H9 (cell line): Measurements from ENCODE around the gene USP9X. TPM values are rescaled to one million over a fixed set of nuclear protein-coding genes. Genes with fewer than 3 reads are reported as not detected.

Experiments used
- DNase-seq: peaks from one replicate; pipeline ENCODE4 v3.0.0-alpha.2; 2017
- H2AFZ ChIP-seq: one replicate; pipeline ENCODE4 v1.6.1; 2013; ENCODE audit warnings: mild to moderate bottlenecking, low read length, control low read depth, moderate library complexity
- H2AK5ac ChIP-seq: 2 replicates; pipeline ENCODE4 v1.6.1; 2013; ENCODE audit warnings: low read length, control low read depth, mixed read lengths; ENCODE audit not compliant: insufficient read length
- H2BK120ac ChIP-seq: one replicate; pipeline ENCODE4 v1.6.1; 2013; ENCODE audit warnings: low read depth, mild to moderate bottlenecking, low read length, control low read depth, inconsistent platforms; ENCODE audit not compliant: poor library complexity, severe bottlenecking
- H2BK12ac ChIP-seq: 2 replicates; pipeline ENCODE4 v1.6.1; 2013; ENCODE audit warnings: low read length, control low read depth, mixed read lengths, low read depth; ENCODE audit not compliant: insufficient read length
- H2BK15ac ChIP-seq: 2 replicates; pipeline ENCODE4 v1.6.1; 2013; ENCODE audit warnings: low read depth, low read length, control low read depth
- H2BK20ac ChIP-seq: one replicate; pipeline ENCODE4 v1.6.1; 2013; ENCODE audit warnings: low read depth, mild to moderate bottlenecking, low read length, control low read depth, inconsistent platforms; ENCODE audit not compliant: poor library complexity, severe bottlenecking
- H2BK5ac ChIP-seq: 2 replicates; pipeline ENCODE4 v1.6.1; 2013; ENCODE audit warnings: low read length, control low read depth, mixed read lengths; ENCODE audit not compliant: insufficient read length
- H3K14ac ChIP-seq: 2 replicates; pipeline ENCODE4 v1.6.1; 2013; ENCODE audit warnings: low read length, control low read depth; ENCODE audit not compliant: insufficient read depth
- H3K18ac ChIP-seq: 2 replicates; pipeline ENCODE4 v1.6.1; 2013; ENCODE audit warnings: low read depth, mild to moderate bottlenecking, mixed read lengths, low read length, control low read depth; ENCODE audit not compliant: insufficient read length
- H3K23ac ChIP-seq: 2 replicates; pipeline ENCODE4 v1.6.1; 2013; ENCODE audit warnings: low read length, control low read depth, mixed read lengths, low read depth; ENCODE audit not compliant: insufficient read length
- H3K23me2 ChIP-seq: 2 replicates; pipeline ENCODE4 v1.6.1; 2013; ENCODE audit warnings: low read depth, mild to moderate bottlenecking, mixed read lengths, low read length, control low read depth; ENCODE audit not compliant: insufficient read length, poor library complexity, severe bottlenecking
- H3K27ac ChIP-seq: 2 replicates; pipeline ENCODE4 v1.5.1; 2013; ENCODE audit warnings: low read length, control low read depth, mixed read lengths, low read depth; ENCODE audit not compliant: insufficient read length
- H3K27me3 ChIP-seq: 2 replicates; pipeline ENCODE4 v1.6.1; 2013; ENCODE audit warnings: low read length, control low read depth, inconsistent platforms; ENCODE audit not compliant: insufficient read depth
- H3K4ac ChIP-seq: 2 replicates; pipeline ENCODE4 v1.6.1; 2013; ENCODE audit warnings: low read depth, mild to moderate bottlenecking, control low read depth, inconsistent platforms, low read length, moderate library complexity
- H3K4me1 ChIP-seq: 2 replicates; pipeline ENCODE4 v1.6.1; 2013; ENCODE audit warnings: low read length, control low read depth, inconsistent platforms; ENCODE audit not compliant: insufficient read depth
- H3K4me2 ChIP-seq: 2 replicates; pipeline ENCODE4 v1.6.1; 2013; ENCODE audit warnings: low read length, control low read depth, mixed read lengths; ENCODE audit not compliant: insufficient read length, insufficient read depth
- H3K56ac ChIP-seq: 2 replicates; pipeline ENCODE4 v1.6.1; 2013; ENCODE audit warnings: low read depth, mild to moderate bottlenecking, mixed read lengths, low read length, control low read depth; ENCODE audit not compliant: insufficient read length
- H3K79me1 ChIP-seq: 2 replicates; pipeline ENCODE4 v1.6.1; 2013; ENCODE audit warnings: low read depth, mild to moderate bottlenecking, moderate library complexity, low read length, control low read depth, inconsistent platforms; ENCODE audit not compliant: insufficient read depth, poor library complexity, severe bottlenecking
- H3K79me2 ChIP-seq: 2 replicates; pipeline ENCODE4 v1.6.1; 2013; ENCODE audit warnings: low read length, control low read depth, inconsistent platforms; ENCODE audit not compliant: insufficient read depth
- H3K9ac ChIP-seq: 2 replicates; pipeline ENCODE4 v1.6.1; 2013; ENCODE audit warnings: low read length, control low read depth, mixed read lengths; ENCODE audit not compliant: insufficient read length; ENCODE audit errors: extremely low read depth
- H3K9me3 ChIP-seq: one replicate; pipeline ENCODE4 v1.6.1; 2013; ENCODE audit warnings: low read depth, low read length, inconsistent platforms; ENCODE audit not compliant: control insufficient read depth
- H3T11ph ChIP-seq: one replicate; pipeline ENCODE4 v1.6.1; 2013; ENCODE audit warnings: mild to moderate bottlenecking, low read length, control low read depth, inconsistent platforms
- H4K20me1 ChIP-seq: one replicate; pipeline ENCODE4 v1.6.1; 2013; ENCODE audit not compliant: control insufficient read depth, insufficient read length, insufficient read depth
- H4K5ac ChIP-seq: 2 replicates; pipeline ENCODE4 v1.6.1; 2013; ENCODE audit warnings: low read depth, mild to moderate bottlenecking, mixed read lengths, low read length, control low read depth; ENCODE audit not compliant: insufficient read length
- H4K8ac ChIP-seq: replicated peaks from 2 replicates; pipeline ENCODE4 v1.6.1; 2013; ENCODE audit warnings: low read length, control low read depth, mixed read lengths, low read depth; ENCODE audit not compliant: insufficient read length
- H4K91ac ChIP-seq: 2 replicates; pipeline ENCODE4 v1.6.1; 2013; ENCODE audit warnings: low read depth, mild to moderate bottlenecking, moderate library complexity, mixed read lengths, low read length, control low read depth; ENCODE audit not compliant: insufficient read length
- H3K27ac Mint-ChIP-seq, 3 experiments: 2 replicates in 2 of 3; 3 replicates in 1 of 3; pipeline ENCODE4 v1.8.0; 2020 to 2021; ENCODE audit warnings: mixed read lengths in 3 of 3, mild to moderate bottlenecking in 1 of 3, moderate library complexity in 1 of 3
- H3K27me3 Mint-ChIP-seq: 2 replicates; pipeline ENCODE4 v1.8.0; 2021; ENCODE audit warnings: low read depth, mild to moderate bottlenecking, moderate library complexity, mixed read lengths
- H3K36me3 Mint-ChIP-seq, 3 experiments: 2 replicates in 2 of 3; 3 replicates in 1 of 3; pipeline ENCODE4 v1.8.0; 2020 to 2021; ENCODE audit warnings: low read depth in 3 of 3, mixed read lengths in 3 of 3; ENCODE audit not compliant: insufficient read depth in 1 of 3
- H3K4me1 Mint-ChIP-seq, 2 experiments: 2 replicates each; pipeline ENCODE4 v1.8.0; 2020; ENCODE audit warnings: mixed read lengths in 2 of 2
- H3K4me3 Mint-ChIP-seq, 2 experiments: 2 replicates in 1 of 2; 3 replicates in 1 of 2; pipeline ENCODE4 v1.8.0; 2020 to 2021; ENCODE audit warnings: mild to moderate bottlenecking in 2 of 2, mixed read lengths in 2 of 2, moderate library complexity in 1 of 2
- H3K9me3 Mint-ChIP-seq, 2 experiments: 2 replicates in 1 of 2; 3 replicates in 1 of 2; pipeline ENCODE4 v1.8.0; 2020; ENCODE audit warnings: mild to moderate bottlenecking in 2 of 2, mixed read lengths in 2 of 2, moderate library complexity in 1 of 2
- WGBS: extraction: QIAGEN DNeasy Blood & Tissue Kit; methylation state at CpG from one replicate; pipeline ENCODE4 v1.1.7; 2013; ENCODE audit warnings: missing lambda C conversion rate, low lambda C conversion rate, mixed read lengths; ENCODE audit not compliant: insufficient read length; ENCODE audit errors: extremely low coverage; 5-methylcytosine and 5-hydroxymethylcytosine counted together
- total RNA-seq: library from RNA; stranded (reverse); gene quantifications from 2 replicates; pipeline ENCODE4 v1.2.1, GENCODE V29; 2021
- TF ChIP-seq, protein P1 (sequence below): fragments of 200-600 bp; sonication (generic); conservative IDR thresholded peaks from 3 replicates; pipeline ENCODE4 v1.8.0; 2021; ENCODE audit warnings: antibody characterized with exemption, mild to moderate bottlenecking

USP9X gene
- total RNA-seq, 1 experiment from 2014 or later: 284 TPM

GRCh38 chrX:41050359-41050758, 34.9 kb upstream of the USP9X start:
- Histone ChIP-seq H4K20me1 (no peaks in the 10 kb centered on the region), H3K27ac (no peak overlapping the region), H3K9ac (no peak overlapping the region), H4K91ac (no peak overlapping the region), H3K4me2 (no peak overlapping the region), H3K79me1 (no peaks in the 10 kb centered on the region), H3K18ac (no peak overlapping the region), H3K23ac (no peak overlapping the region), H3K14ac (no peak overlapping the region), H3K4me1 (peaks cover 10% of the 10 kb centered on the region; the same call in 1 of the 2 replicates), H3K56ac (no peak overlapping the region), H2BK15ac (no peak overlapping the region), H2BK5ac (no peak overlapping the region), H2BK20ac (no peak overlapping the region), H3K27me3 (no peaks in the 10 kb centered on the region), H4K5ac (no peak overlapping the region), H3K9me3 (no peaks in the 10 kb centered on the region), H2BK12ac (no peak overlapping the region), H2AK5ac (no peak overlapping the region), H2AFZ (no peak overlapping the region), H2BK120ac (no peak overlapping the region), H3K4ac (no peak overlapping the region), H4K8ac (no peak overlapping the region), H3K23me2 (no peaks in the 10 kb centered on the region), H3K79me2 (no peaks in the 10 kb centered on the region), H3T11ph (no peak overlapping the region)
- H3K4me1 Mint-ChIP-seq: peaks cover 17 to 22% of the 10 kb centered on the region in 2 experiments
- TF ChIP-seq, protein P1, sequence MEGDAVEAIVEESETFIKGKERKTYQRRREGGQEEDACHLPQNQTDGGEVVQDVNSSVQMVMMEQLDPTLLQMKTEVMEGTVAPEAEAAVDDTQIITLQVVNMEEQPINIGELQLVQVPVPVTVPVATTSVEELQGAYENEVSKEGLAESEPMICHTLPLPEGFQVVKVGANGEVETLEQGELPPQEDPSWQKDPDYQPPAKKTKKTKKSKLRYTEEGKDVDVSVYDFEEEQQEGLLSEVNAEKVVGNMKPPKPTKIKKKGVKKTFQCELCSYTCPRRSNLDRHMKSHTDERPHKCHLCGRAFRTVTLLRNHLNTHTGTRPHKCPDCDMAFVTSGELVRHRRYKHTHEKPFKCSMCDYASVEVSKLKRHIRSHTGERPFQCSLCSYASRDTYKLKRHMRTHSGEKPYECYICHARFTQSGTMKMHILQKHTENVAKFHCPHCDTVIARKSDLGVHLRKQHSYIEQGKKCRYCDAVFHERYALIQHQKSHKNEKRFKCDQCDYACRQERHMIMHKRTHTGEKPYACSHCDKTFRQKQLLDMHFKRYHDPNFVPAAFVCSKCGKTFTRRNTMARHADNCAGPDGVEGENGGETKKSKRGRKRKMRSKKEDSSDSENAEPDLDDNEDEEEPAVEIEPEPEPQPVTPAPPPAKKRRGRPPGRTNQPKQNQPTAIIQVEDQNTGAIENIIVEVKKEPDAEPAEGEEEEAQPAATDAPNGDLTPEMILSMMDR: no peak
- no CpG with 5 or more reads among the region's 1 CpG for WGBS
- H3K4me3 Mint-ChIP-seq: no peak overlapping the region
- no peaks in the 10 kb centered on the region for H3K27me3 Mint-ChIP-seq
- H3K36me3 Mint-ChIP-seq: peaks cover 0 to 2% (median 0%) of the 10 kb centered on the region in 3 experiments; a peak in 2 of 7 replicates
- DNase-seq: no peak
- H3K9me3 Mint-ChIP-seq: peaks cover 53% of the 10 kb centered on the region in 2 experiments
- H3K27ac Mint-ChIP-seq: no peak overlapping the region
